Activated T-cell treated with anti-CD3 and anti-CD28 coated beads, Interleukin-2, amount 50 U/mL, for 4 hours (primary cell): ENCODE data around the gene POU4F3. TPM values are rescaled to one million over a fixed set of nuclear protein-coding genes. Genes with fewer than 3 reads are reported as not detected.

Source experiments
- ATAC-seq, 2 donors: fragments of 200-7000 bp; cut with Tn5 transposase; one replicate each; pipeline ENCODE4 v1.10.0; 2021
- DNase-seq: peaks from one replicate; pipeline ENCODE4 v3.0.0-alpha.2; 2020
- H3K27me3 Mint-ChIP-seq: one replicate; pipeline ENCODE4 v1.8.0; 2021; ENCODE audit warnings: low read depth, mixed read lengths
- H3K36me3 Mint-ChIP-seq: one replicate; pipeline ENCODE4 v1.8.0; 2022; ENCODE audit warnings: mixed read lengths; ENCODE audit not compliant: insufficient read depth
- H3K4me1 Mint-ChIP-seq: one replicate; pipeline ENCODE4 v1.8.0; 2021; ENCODE audit warnings: low read depth, mixed read lengths
- H3K4me3 Mint-ChIP-seq: one replicate; pipeline ENCODE4 v1.8.0; 2021; ENCODE audit warnings: mild to moderate bottlenecking, moderate library complexity, mixed read lengths
- H3K9me3 Mint-ChIP-seq: one replicate; pipeline ENCODE4 v1.8.0; 2021; ENCODE audit warnings: mixed read lengths
- total RNA-seq, 3 donors: library from RNA; stranded (reverse); gene quantifications; one replicate each; pipeline ENCODE4 v1.2.1, GENCODE V29; 2021

POU4F3 gene
- total RNA-seq, 3 donors from 2014 or later, result 0.13 TPM; not detected in 2

- Mint-ChIP-seq H3K4me3 (peak overlapping the region; percentile 44), H3K9me3 (no peaks in the 10 kb centered on the region), H3K27me3 (peaks cover 72% of the 10 kb centered on the region), H3K4me1 (peaks cover 11% of the 10 kb centered on the region), H3K36me3 (no peaks in the 10 kb centered on the region)
- DNase-seq, result no peak
- peak in 1 of 2 donors; percentile 4 for ATAC-seq
These were observed 6.6 kb downstream of the POU4F3 start for GRCh38 chr5:146345240-146345577.

GRCh38 chr5:146345578-146346366 is 7.1 kb downstream of the POU4F3 start:
- Mint-ChIP-seq H3K9me3 (no peaks in the 10 kb centered on the region), H3K4me3 (no peak overlapping the region), H3K27me3 (peaks cover 67% of the 10 kb centered on the region), H3K4me1 (peaks cover 11% of the 10 kb centered on the region), H3K36me3 (no peaks in the 10 kb centered on the region)
- DNase-seq (no peak), ATAC-seq (peak in 1 of 2 donors; percentile 38)

- H3K4me3 Mint-ChIP-seq, result no peak overlapping the region
- H3K36me3 Mint-ChIP-seq, result no peaks in the 10 kb centered on the region
- no peak for DNase-seq
- peaks cover 10% of the 10 kb centered on the region for H3K27me3 Mint-ChIP-seq
- no peaks in the 10 kb centered on the region for H3K9me3 Mint-ChIP-seq
- no peak for ATAC-seq
- no peaks in the 10 kb centered on the region for H3K4me1 Mint-ChIP-seq
These were observed 18.5 kb downstream of the POU4F3 start for GRCh38 chr5:146357126-146357525.

DNA sequence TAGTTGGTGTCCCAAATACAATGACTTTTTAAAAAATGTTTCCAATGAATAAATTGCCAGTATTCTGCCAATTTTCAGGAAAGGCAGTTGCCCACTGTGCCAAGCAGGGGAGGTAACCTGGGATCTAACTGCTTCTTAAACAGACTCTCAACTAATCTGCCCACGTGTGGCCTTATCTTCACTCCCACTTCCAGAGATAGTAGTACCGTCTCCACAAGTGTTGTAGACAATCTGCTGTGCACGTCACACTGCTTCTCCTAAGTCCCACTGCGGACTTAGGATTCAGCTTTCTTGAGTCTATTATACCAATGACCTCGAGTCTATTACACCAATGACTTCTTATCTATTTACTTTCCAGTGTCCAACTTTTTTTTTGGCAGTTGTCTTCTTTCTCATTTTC is 21.2 kb downstream of the POU4F3 start:
- DNase-seq (no peak), ATAC-seq (no peak)
- Mint-ChIP-seq H3K4me3 (no peak overlapping the region), H3K9me3 (no peaks in the 10 kb centered on the region), H3K36me3 (no peaks in the 10 kb centered on the region), H3K4me1 (no peaks in the 10 kb centered on the region), H3K27me3 (peaks cover 15% of the 10 kb centered on the region)

DNA sequence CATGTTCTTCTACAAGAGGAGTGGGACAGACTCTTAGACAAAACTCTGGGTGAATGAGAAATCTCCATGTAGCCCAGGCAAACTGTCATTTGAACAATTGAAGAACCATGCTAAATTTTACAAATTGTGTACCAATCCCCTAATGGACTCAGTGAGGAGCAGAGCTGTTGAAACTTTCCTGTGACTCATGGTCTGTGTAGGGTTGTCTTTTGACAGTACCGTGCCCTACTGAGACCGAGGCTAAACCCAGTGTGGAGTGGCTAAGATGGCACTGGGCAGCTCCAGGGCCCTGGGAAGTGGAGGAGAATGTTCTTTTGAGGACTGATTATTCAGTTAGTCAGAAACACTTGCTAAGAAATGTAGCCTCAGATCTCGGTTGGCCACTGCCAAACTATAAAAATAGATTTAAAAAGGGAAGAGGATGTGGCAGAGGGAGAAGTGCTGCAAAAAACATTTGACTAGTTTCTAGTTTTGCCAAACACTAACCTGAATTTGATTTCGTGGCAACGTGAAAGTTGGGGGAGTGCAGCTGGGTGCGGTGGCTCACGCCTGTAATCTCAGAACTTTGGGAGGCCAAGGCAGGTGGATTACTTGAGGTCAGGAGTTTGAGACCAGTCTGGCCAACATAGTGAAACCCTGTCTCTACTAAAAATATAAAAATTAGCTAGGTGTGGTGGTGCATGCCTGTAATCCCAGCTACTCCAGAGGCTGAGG is 24.7 kb downstream of the POU4F3 start:
- Mint-ChIP-seq H3K36me3 (no peaks in the 10 kb centered on the region), H3K9me3 (no peaks in the 10 kb centered on the region), H3K4me3 (no peak overlapping the region), H3K4me1 (no peaks in the 10 kb centered on the region), H3K27me3 (peaks cover 23% of the 10 kb centered on the region)
- no peak for DNase-seq
- ATAC-seq, result no peak

DNA sequence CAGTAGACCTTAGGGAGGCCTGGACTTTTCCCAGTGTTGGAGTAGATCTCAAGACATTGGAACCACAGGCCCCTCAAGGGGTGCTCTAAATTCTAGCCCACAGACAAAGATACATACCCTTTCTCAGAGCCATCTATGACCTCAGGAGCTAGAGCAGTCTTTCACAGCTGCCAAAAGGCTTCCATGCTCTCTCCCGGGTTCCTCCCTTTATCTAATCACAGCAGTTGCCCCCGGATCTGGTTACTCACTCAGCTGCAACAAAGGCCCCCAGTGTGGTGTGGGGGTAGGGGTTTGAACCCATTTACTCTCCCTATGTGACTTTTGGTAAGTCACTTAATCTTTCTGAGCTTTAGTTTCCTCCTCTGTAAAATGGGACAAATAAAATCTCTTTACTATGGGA is 27.0 kb downstream of the POU4F3 start:
- H3K27me3 Mint-ChIP-seq, result peaks cover 22% of the 10 kb centered on the region
- ATAC-seq, result no peak
- no peaks in the 10 kb centered on the region for H3K36me3 Mint-ChIP-seq
- H3K4me1 Mint-ChIP-seq, result no peaks in the 10 kb centered on the region
- no peak overlapping the region for H3K4me3 Mint-ChIP-seq
- H3K9me3 Mint-ChIP-seq, result no peaks in the 10 kb centered on the region
- no peak for DNase-seq

- Mint-ChIP-seq H3K27me3 (peaks cover 26% of the 10 kb centered on the region), H3K4me1 (no peaks in the 10 kb centered on the region), H3K4me3 (no peak overlapping the region), H3K9me3 (no peaks in the 10 kb centered on the region), H3K36me3 (no peaks in the 10 kb centered on the region)
- DNase-seq (no peak), ATAC-seq (no peak)
These were observed 28.3 kb downstream of the POU4F3 start for GRCh38 chr5:146366904-146367303.

- DNase-seq (no peak), ATAC-seq (no peak)
- Mint-ChIP-seq H3K9me3 (no peaks in the 10 kb centered on the region), H3K27me3 (peaks cover 29% of the 10 kb centered on the region), H3K4me1 (no peaks in the 10 kb centered on the region), H3K4me3 (no peak overlapping the region), H3K36me3 (no peaks in the 10 kb centered on the region)
These were observed 29.5 kb downstream of the POU4F3 start for GRCh38 chr5:146368137-146368536.

- Mint-ChIP-seq H3K27me3 (peaks cover 34% of the 10 kb centered on the region), H3K9me3 (no peaks in the 10 kb centered on the region), H3K36me3 (no peaks in the 10 kb centered on the region), H3K4me1 (no peaks in the 10 kb centered on the region), H3K4me3 (no peak overlapping the region)
- DNase-seq (no peak), ATAC-seq (no peak)
These were observed 31.1 kb downstream of the POU4F3 start for GRCh38 chr5:146369691-146370090.

GRCh38 chr5:146376821-146377220 is 38.2 kb downstream of the POU4F3 start:
- ATAC-seq (no peak), DNase-seq (no peak)
- H3K9me3 Mint-ChIP-seq, result no peaks in the 10 kb centered on the region
- H3K36me3 Mint-ChIP-seq, result no peaks in the 10 kb centered on the region
- H3K4me3 Mint-ChIP-seq, result no peak overlapping the region
- no peaks in the 10 kb centered on the region for H3K4me1 Mint-ChIP-seq
- peaks cover 27% of the 10 kb centered on the region for H3K27me3 Mint-ChIP-seq

- ATAC-seq, result no peak
- H3K9me3 Mint-ChIP-seq, result no peaks in the 10 kb centered on the region
- H3K36me3 Mint-ChIP-seq, result no peaks in the 10 kb centered on the region
These were observed 40.3 kb downstream of the POU4F3 start for GRCh38 chr5:146378986-146379385.

DNA sequence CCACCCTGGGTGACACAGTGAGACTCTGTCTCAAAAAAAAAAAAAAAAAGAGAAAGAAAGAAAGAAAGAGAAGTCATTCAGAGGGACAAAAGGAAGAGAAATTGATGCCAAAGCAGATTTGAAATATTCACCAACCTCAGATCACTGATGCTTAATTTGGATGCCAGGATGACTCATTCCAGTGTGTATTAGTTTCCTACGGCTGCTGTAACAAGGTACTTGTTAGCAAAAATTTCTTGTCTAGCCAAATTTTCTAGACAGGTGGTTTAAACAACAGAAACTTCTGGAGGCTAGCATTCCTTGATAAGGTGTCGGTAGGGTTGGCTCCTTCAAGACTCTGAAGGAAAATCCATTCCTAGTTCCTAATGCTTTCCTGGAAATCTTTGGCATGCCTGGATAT is 42.1 kb downstream of the POU4F3 start:
- no peak overlapping the region for H3K4me3 Mint-ChIP-seq
- peaks cover 17% of the 10 kb centered on the region for H3K27me3 Mint-ChIP-seq
- no peaks in the 10 kb centered on the region for H3K36me3 Mint-ChIP-seq
- no peak for DNase-seq
- H3K4me1 Mint-ChIP-seq, result no peaks in the 10 kb centered on the region
- no peaks in the 10 kb centered on the region for H3K9me3 Mint-ChIP-seq
- no peak for ATAC-seq

More at GRCh38 chr5:146378986-146379385, 40.3 kb downstream of the POU4F3 start:
- Mint-ChIP-seq H3K27me3 (peaks cover 14% of the 10 kb centered on the region), H3K4me1 (no peaks in the 10 kb centered on the region), H3K4me3 (no peak overlapping the region)
- DNase-seq, result no peak

- Mint-ChIP-seq H3K27me3 (peaks cover 4% of the 10 kb centered on the region), H3K4me1 (no peaks in the 10 kb centered on the region), H3K9me3 (no peaks in the 10 kb centered on the region), H3K4me3 (no peak overlapping the region), H3K36me3 (no peaks in the 10 kb centered on the region)
- DNase-seq (no peak), ATAC-seq (no peak)
These were observed 49.7 kb downstream of the POU4F3 start for GRCh38 chr5:146388386-146388785.

DNA sequence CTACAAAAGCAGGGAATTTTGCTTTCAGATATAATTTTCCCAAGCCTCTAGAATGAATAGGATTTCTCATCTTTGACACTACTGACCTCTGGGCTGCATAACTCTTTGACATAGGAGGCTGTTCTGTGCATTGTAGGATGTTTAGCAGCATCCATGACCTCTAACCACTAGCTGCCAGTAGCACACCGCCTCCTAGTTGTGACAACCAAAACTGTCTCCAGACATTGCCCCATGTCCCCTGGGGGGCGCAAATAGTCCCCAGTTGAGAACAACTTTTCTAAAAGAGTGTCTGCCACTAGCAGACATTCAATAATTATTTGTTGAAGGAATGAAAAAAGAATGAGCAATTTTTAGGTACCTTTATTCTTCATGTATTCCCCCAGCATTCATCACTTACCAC is 51.8 kb downstream of the POU4F3 start:
- Mint-ChIP-seq H3K4me3 (no peak overlapping the region), H3K4me1 (no peaks in the 10 kb centered on the region), H3K36me3 (no peaks in the 10 kb centered on the region), H3K9me3 (no peaks in the 10 kb centered on the region), H3K27me3 (no peaks in the 10 kb centered on the region)
- DNase-seq (no peak), ATAC-seq (no peak)
